GM19240 (cell line): Measurements from ENCODE around the gene BRD1.
A peak's percentile ranks its signal among the peaks of the same experiment; 100 is the strongest.

Source experiments
- DNase-seq: peaks from one replicate; pipeline ENCODE4 v3.0.0; 2011; ENCODE audit warnings: low spot score; ENCODE audit not compliant: insufficient read length

BRD1 gene

DNA sequence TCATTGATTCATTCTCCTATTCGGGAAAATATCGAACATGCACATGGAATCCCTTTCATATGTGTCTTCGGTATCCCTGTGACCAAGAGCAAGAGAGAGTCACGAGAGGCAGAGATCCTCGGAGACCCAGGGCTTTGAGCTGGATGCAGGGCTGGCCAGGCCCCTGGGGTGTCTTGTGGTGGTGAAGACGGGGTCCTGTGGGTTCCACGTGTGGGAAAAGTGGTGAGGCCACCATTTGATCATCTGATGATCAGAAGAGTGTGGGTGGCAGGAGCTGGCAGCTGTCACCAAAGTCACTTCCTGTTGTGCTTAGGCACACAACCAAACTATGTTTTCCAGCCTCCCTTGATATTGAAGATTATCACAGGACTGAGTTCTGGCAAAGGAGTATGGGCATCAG is 94.0 kb downstream of the BRD1 start:
- no peak for DNase-seq

DNA sequence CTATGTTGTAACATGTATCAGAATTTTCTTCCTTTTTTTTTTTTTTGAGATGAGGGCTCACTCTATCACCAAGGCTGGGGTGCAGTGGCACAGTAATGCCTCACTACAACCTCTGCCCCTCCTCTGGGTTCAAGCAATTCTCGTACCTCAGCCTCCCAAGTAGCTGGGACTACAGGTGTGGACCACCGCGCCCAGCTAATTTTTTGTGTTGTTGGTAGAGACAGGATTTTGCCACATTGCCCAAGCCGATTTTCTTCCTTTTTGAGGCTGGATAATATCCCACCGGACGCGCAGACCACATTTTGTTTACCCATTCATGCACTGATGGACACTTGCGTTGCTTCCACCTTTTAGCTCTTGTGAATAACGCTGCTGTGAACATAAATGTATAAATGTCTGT is 97.0 kb downstream of the BRD1 start:
- no peak for DNase-seq

DNA sequence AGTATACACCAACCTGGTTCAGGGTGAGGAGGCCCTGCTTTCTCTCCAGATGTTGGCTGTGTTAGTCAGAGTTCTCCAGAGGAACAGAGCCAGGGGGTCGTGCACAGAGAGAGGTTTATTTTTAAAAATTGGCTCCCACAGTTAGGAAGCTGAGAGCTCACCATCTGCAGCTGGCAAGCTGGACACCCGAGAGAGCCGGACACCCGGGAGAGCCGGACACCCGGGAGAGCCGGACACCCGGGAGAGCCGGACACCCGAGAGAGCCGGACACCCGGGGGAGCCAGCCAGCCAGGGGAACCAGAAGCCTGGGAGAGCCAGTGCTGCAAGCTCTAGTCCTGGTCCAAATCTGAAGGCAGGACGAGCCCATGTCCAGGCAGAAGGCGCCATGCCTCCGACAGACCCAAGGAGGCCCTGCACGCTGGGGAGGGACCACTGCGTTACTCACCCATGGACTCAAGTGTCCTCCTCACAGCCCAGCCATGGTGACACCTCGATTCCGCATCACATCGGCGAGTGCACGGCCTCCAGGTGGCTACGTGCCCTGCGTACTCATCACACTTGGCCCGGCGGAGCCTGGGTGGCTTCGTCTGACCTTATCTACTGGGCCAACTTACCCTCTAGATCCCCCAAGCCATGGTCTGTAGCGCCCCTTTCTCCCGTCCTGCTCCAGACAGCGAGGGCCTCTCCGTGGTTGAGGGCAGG is 99.0 kb downstream of the BRD1 start:
- DNase-seq: no peak

DNA sequence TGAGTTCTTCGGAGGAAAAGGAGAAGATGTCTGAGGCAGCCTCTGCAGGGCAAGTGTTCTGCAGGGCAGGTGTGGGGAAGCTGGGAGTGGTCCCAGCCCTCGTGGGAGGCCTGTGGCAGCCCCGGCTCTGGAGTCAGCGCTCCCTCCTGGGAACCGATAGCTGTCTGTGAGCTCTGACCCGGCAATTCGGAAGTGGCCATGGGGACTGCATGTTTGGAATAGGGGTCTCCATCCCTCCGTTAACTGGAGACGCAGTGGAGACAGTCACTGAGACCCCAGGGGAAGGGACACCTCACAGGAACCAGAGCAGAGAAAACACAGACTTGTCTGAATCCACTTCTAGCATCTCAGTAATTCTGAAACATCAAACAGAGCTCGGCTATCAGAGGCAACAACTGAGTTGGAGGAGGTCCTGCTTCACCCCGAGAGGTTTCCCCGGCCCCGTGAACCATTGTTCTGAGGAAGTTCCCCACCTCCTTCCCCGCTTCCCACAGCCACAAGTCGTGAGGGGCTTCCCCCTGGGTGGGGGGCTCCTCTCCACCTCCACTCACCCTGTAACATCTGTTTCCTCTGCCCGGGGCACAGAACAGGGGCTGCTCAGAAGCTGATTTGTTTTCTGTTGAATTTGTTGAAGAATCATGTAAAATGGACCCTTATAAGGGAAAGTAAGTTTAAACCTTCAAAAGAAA is 99.6 kb downstream of the BRD1 start:
- DNase-seq: no peak

DNA sequence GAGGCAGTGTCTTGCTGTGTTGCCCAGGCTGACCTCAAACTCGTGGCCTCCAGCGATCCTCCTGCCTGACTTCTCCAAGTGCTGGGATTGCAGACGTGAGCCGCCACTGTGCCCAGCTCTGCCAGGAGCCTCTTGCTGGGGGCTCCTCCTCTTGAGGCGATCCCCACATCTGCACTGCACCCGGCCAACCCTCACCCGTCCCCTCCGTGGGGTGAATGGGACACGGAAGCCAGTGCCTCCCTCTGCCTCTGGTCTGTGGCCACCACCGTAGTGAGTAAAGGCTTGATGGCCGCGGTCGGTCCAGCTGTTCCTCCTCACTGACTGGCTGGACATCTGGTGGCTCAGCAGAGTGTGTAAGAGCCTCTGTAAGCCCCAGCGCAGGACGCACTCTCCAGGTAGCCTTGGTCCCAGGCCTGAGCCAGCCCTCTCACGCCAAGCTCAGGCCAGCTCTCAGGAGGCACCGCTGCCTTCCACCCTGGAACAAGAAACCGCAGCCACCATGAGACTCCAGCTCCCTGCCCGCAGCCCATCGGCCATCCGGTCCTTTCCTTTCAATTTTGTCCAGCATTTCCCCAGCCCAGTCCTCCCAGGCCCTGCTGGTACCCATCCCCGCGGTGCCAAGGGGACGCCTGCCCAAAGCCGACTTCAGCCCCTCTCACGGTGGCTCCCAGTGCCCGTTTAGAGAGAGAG is 100.3 kb downstream of the BRD1 start:
- DNase-seq: no peak

DNA sequence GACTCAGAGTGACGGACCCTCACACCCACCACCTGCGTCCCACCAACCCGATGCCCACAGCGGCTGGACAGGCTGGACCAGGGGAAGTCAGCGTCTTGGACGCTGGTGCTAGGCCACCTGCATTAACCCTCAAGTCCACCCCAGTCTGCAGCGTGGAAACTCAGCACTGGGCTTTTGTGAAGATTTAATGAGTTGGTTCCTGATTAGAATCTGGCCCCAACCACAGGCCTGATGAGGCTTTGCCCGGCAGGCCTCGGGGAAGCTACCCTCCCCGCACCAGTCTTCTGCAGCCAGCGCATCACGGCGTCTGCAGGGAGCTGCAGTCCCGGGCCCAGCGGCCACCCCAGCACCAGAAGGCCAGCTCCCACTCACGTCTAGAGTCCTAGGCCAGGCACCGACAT is 101.0 kb downstream of the BRD1 start:
- DNase-seq: no peak

DNA sequence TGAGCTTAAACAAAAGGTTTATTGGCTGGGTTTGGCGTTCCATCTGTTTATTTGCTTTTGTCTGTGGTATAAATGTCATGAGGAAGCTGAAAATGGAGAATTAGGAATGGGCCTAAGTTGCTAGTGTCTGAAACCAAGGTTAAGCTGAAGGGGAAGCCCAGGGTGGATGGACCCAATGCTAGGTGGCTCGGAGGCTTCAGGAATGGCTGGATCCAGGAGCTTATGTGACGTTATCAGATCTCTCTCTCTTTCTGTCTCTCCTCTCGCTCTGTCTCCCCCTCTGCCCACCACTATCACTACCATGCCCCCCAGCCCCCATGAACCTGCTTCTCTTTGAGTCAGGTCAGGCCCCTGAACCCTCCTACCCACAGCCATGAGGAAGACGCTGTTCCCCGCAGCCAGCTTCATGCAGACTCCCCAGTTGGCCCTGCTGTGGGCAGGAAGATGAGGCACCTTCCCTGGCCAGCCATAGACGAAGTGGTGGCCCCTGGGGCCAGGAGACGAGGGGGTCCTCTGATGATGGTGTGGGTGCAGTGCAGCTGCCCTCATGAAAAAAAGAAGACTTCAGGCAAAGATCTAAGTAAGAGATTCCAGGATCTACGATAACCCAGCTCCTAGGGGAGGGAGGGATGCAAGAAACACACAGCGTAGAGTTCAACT is 101.5 kb downstream of the BRD1 start:
- no peak for DNase-seq

DNA sequence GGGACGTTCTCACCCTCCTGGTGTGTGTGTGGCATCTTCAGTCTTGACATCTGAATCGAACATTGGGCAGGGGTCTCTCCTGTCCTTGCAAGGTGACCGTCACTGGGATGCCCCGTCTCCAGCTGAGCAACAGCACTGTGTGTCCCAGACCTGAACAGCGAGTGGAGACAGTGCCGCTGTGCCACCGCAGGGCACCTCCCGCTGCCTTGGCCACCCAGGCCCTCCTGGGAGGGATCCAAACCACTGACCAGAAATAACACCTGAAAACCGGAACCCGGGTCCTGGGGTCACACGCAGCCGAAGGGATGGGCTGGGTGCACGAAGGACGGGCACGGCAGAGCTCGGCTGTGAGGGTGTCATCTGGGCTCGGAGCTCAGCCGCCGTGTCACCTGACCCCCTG is 102.2 kb downstream of the BRD1 start:
- DNase-seq: no peak

DNA sequence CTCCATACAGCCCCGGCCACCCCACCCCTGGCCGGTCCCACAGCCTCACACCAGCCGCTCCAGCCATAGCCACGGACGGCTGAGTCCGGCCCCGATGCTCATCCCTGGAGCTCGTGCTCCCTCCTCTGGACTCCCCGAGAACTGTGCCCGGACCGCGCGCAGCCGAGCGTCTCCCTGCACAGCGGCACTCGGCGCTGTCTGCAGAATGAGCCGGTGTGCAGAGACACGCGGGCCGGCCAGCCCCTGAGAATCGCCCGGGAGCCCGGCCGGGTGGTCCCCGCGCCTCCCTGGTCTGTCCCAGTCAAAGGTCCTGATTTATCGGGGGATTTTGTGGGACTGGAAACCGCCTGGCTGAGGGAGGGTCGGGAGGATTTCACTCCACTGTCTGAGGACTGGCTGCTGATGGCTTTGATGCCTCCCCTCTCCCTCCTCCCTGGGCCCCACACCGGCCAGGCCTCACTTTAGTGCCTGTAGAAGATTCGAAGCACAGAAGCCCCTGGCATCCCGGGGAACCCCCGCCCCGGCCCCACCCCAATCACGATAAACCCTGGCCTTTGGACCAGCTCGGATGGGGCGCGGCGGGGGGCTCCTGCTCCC is 102.7 kb downstream of the BRD1 start:
- DNase-seq: peak; percentile 70

DNA sequence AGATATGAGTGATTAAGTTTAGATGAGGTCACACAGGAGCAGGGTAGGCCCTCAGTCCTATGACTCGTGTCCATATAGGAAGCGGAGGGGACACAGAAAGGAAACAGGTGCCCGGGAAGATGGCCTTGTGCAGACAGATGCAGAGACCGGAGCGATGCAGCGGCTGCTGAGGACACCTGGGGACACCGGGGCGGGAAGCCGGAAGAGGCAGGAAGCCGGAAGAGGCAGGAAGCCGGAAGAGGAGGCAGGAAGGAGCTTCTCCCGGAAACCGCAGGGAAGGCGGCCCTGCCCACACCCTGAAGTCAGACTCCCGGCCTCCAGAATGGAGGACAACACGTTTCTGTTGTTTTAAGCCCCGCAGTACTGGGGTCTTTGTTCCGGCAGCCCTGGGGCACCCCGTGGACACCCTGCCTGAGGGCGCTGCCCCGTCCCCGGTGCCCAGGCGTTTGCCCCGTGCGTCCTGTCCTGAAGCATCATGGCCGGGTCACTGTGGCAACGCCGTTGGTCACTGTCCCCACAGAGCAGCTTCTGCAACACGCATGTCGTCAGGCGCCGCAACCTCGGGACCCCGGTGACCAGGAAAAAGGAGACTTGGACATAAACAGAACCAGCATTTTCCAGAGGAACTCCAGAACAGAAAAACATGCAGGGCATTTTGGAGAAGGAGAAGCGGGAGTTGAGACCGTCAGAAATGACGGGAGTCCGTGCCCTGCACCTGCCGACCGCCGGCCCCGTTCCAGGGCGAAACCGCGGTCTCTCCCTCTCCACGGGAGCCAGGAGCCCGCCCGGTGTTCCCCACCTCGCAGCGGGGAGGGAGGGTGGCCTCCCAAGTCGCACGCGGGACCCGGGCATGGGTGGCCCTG is 103.4 kb downstream of the BRD1 start:
- DNase-seq: no peak

DNA sequence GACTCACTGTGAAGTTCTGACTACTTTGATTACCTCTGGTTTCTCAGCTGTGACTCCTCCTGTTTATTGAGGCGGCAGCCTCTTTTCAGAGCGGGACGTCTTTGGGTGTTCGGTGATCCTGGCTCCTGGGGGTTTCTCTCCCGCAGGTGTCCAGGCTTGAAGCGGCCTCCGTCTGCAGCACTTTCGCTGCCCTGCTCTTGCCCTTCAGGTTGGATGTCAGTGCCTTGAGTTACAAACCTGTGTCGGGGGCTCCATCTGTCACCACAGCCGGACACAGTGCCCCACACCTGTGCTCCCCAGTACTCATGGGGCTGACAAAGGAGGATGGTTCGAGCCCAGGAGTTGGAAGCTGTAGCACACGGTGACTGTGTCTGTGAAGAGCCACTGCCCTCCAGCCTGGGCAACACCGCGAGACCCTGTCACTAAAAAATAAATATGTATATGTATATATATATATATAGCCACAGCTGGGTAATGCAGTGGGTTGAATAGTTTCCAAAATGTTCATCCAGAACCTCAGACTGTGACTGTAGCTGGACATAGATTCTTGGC is 104.1 kb downstream of the BRD1 start:
- no peak for DNase-seq
